Measurements from ENCODE around the gene SYNE3. TPM values are rescaled to one million over a fixed set of nuclear protein-coding genes. Genes with fewer than 3 reads are reported as not detected.

Gene SYNE3
- total and polyA plus RNA-seq, 4 experiments from 2014 or later, result 4.3 to 52.2 (median 28.3) TPM

DNA sequence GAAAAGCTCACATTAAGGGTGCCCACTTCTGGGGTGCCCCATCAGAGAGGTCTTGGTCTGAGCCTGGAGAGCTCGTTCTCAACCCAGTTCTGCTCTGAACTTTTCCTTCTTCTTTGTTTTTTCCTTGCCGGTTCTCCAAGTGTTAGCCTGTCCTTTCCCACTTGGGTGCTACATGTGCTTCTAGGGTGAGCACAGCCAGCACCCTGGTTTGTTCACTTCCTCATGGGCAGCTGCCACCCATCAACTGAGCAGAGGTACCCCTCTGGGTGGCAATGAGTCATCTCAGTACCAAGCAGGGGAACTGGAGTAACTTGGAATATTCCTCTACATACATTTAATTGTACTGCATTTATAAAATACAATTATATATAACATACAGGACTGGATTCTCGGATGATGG lies 3.9 kb upstream of the SYNE3 start:
- Histone ChIP-seq H3K4me3 (ENCODE audit: low read length in 2 of 2) (peak overlapping the region in 1 of 2 donors; percentile 3), H3K9me3 (ENCODE audit: control insufficient read depth in 1 of 2, low read length in 2 of 2) (no peaks in the 10 kb centered on the region), H3K36me3 (ENCODE audit: insufficient read depth, low read length) (no peaks in the 10 kb centered on the region), H3K27me3 (ENCODE audit: insufficient read depth, low read length) (no peaks in the 10 kb centered on the region), H3K27ac (ENCODE audit: low read depth, low read length) (peak overlapping the region; percentile 83), H3K4me1 (ENCODE audit: insufficient read depth, low read length) (peaks cover 91% of the 10 kb centered on the region)
- peaks cover 68 to 86% (median 78%) of the 10 kb centered on the region in 4 donors for H3K4me1 Mint-ChIP-seq
- H3K27ac Mint-ChIP-seq, result peak overlapping the region; percentile 90 to 98 (median 96)
- H3K36me3 Mint-ChIP-seq, result peaks cover 0 to 4% of the 10 kb centered on the region in 2 donors
- intact Hi-C loops (cut with micrococcal nuclease), result no loop called here
- ChIA-PET CTCF (ENCODE audit: partially characterized antibody) (interaction anchor here (25.2 kb wide), 1 partner anchor 67 kb away, joined by 845 read pairs; no protein-coding TSS in a partner anchor), POLR2A (ENCODE audit: partially characterized antibody) (interaction anchor here (0.7 to 12.2 kb wide), 11 partner anchors 9 to 363 kb away, joined by 3 to 185 read pairs (median 4); partner anchors contain the start of genes DICER1 and GLRX5)
- H3K27me3 Mint-ChIP-seq, result no peaks in the 10 kb centered on the region
- H3K4me3 Mint-ChIP-seq, result peak overlapping the region in 7 of 8 donors; percentile 70 to 86 (median 84)
- no peak for DNase-seq
- no peaks in the 10 kb centered on the region for H3K9me3 Mint-ChIP-seq

GRCh38 chr14:95519699-95520098 lies 3.2 kb upstream of the SYNE3 start:
- Histone ChIP-seq H3K36me3 (ENCODE audit: insufficient read depth, low read length) (no peaks in the 10 kb centered on the region), H3K9me3 (ENCODE audit: control insufficient read depth in 1 of 2, low read length in 2 of 2) (no peaks in the 10 kb centered on the region), H3K27me3 (ENCODE audit: insufficient read depth, low read length) (no peaks in the 10 kb centered on the region), H3K4me3 (ENCODE audit: low read length in 2 of 2) (peak overlapping the region in 1 of 2 donors; percentile 3), H3K4me1 (ENCODE audit: insufficient read depth, low read length) (peaks cover 91% of the 10 kb centered on the region), H3K27ac (ENCODE audit: low read depth, low read length) (peak overlapping the region; percentile 83)
- peak; percentile 58 to 91 (median 63) for DNase-seq
- peak overlapping the region; percentile 67 to 86 (median 84) for H3K4me3 Mint-ChIP-seq
- H3K4me1 Mint-ChIP-seq, result peaks cover 66 to 86% (median 77%) of the 10 kb centered on the region in 4 donors
- H3K27ac Mint-ChIP-seq, result peak overlapping the region; percentile 90 to 98 (median 96)
- H3K36me3 Mint-ChIP-seq, result peaks cover 0 to 4% of the 10 kb centered on the region in 2 donors
- no peaks in the 10 kb centered on the region for H3K27me3 Mint-ChIP-seq
- CTCF ChIA-PET (ENCODE audit: partially characterized antibody), result interaction anchor here (1.6 to 25.2 kb wide), 3 partner anchors 7 to 66 kb away, joined by 4 to 845 read pairs (median 32); no protein-coding TSS in a partner anchor
- POLR2A ChIA-PET (ENCODE audit: partially characterized antibody), result interaction anchor here (0.7 to 12.2 kb wide), 12 partner anchors 8 to 362 kb away, joined by 3 to 185 read pairs (median 4); partner anchors contain the start of genes DICER1 and GLRX5
- intact Hi-C loops (cut with micrococcal nuclease), result loop anchor here (5.0 kb wide), 1 partner anchor 362 kb away; the partner anchor contains the start of gene DICER1
- H3K9me3 Mint-ChIP-seq, result no peaks in the 10 kb centered on the region

DNA sequence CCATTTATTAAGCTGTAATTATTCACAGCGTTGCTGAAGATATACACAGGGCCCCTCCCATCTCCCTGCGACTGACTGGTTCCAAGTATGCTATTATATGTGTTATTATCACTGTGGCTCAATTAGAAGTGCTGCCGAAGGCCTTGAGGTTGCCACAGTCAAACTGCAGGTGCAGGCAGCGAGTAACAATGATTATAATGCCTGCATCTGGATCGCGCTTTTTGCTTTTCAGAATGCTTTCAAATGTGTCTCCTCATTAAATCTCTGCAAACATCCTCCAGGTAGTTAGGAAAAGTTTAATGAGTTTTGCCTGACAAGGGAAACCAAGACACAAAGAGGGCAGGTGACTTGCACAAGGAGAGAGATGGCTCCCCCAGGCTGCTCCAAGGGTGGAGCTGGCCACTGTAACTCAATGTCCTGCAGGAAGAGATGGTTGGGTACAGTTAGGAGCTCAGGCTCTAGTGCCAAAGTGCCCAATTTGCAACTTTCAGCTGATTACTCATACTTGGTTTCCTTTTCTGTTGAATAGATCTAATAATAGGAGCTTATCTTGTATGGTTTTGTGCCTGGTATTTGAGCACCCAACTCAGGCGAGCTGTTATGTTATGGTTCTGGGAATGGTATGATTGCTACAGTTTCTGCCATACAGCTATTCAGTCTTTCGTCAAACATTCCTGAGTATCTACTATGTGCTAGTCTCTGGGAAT lies 1.7 kb upstream of the SYNE3 start:
- no peaks in the 10 kb centered on the region for H3K27me3 Mint-ChIP-seq
- Histone ChIP-seq H3K36me3 (ENCODE audit: insufficient read depth, low read length) (no peaks in the 10 kb centered on the region), H3K27ac (ENCODE audit: low read depth, low read length) (peak overlapping the region; percentile 83), H3K9me3 (ENCODE audit: control insufficient read depth in 1 of 2, low read length in 2 of 2) (no peaks in the 10 kb centered on the region), H3K4me1 (ENCODE audit: insufficient read depth, low read length) (peaks cover 90% of the 10 kb centered on the region), H3K27me3 (ENCODE audit: insufficient read depth, low read length) (no peaks in the 10 kb centered on the region), H3K4me3 (ENCODE audit: low read length in 2 of 2) (no peak overlapping the region)
- POLR2A ChIA-PET (ENCODE audit: partially characterized antibody), result interaction anchor here (0.7 to 12.2 kb wide), 11 partner anchors 9 to 76 kb away, joined by 3 to 185 read pairs (median 4); partner anchors contain the start of gene GLRX5
- CTCF ChIA-PET (ENCODE audit: partially characterized antibody), result interaction anchor here (0.6 to 25.2 kb wide), 7 partner anchors 9 to 65 kb away, joined by 3 to 845 read pairs (median 4); partner anchors contain the start of gene GLRX5
- peaks cover 57 to 86% (median 74%) of the 10 kb centered on the region in 4 donors for H3K4me1 Mint-ChIP-seq
- H3K9me3 Mint-ChIP-seq, result no peaks in the 10 kb centered on the region
- intact Hi-C loops (cut with micrococcal nuclease), result loop anchor here (1.0 to 5.0 kb wide), 2 partner anchors 9 to 361 kb away; partner anchors contain the start of gene DICER1
- H3K4me3 Mint-ChIP-seq, result peak overlapping the region; percentile 80 to 86 (median 83)
- DNase-seq, result no peak
- H3K36me3 Mint-ChIP-seq, result peaks cover 0 to 4% of the 10 kb centered on the region in 2 donors
- H3K27ac Mint-ChIP-seq, result peak overlapping the region; percentile 90 to 98 (median 94)

- H3K4me3 Mint-ChIP-seq, result peak overlapping the region; percentile 91 to 96 (median 95)
- H3K4me1 Mint-ChIP-seq, result peaks cover 55 to 84% (median 71%) of the 10 kb centered on the region in 4 donors
- intact Hi-C loops (cut with micrococcal nuclease), result loop anchor here (1.0 to 5.0 kb wide), 3 partner anchors 18 to 359 kb away; partner anchors contain the start of gene DICER1
- ChIA-PET POLR2A (ENCODE audit: partially characterized antibody) (interaction anchor here (0.9 to 4.4 kb wide), 14 partner anchors 9 to 74 kb away, joined by 3 to 70 read pairs (median 8); partner anchors contain the start of gene GLRX5), CTCF (ENCODE audit: partially characterized antibody) (interaction anchor here (0.8 to 6.7 kb wide), 13 partner anchors 9 to 72 kb away, joined by 3 to 77 read pairs (median 5); partner anchors contain the start of gene GLRX5)
- H3K4me1 ChIP-seq (ENCODE audit: insufficient read depth, low read length), result peaks cover 74% of the 10 kb centered on the region
- H3K27ac ChIP-seq (ENCODE audit: low read depth, low read length), result peak overlapping the region; percentile 83
- peak; percentile 80 to 93 (median 83) for DNase-seq
- no peaks in the 10 kb centered on the region for H3K9me3 ChIP-seq (ENCODE audit: control insufficient read depth in 1 of 2, low read length in 2 of 2)
- H3K27me3 ChIP-seq (ENCODE audit: insufficient read depth, low read length), result no peaks in the 10 kb centered on the region
- peak overlapping the region; percentile 95 to 97 (median 96) for H3K27ac Mint-ChIP-seq
- no peaks in the 10 kb centered on the region for H3K9me3 Mint-ChIP-seq
- H3K4me3 ChIP-seq (ENCODE audit: low read length in 2 of 2), result peak overlapping the region; percentile 81 to 98
- peaks cover 0 to 11% of the 10 kb centered on the region in 2 donors for H3K36me3 Mint-ChIP-seq
- H3K27me3 Mint-ChIP-seq, result no peaks in the 10 kb centered on the region
- H3K36me3 ChIP-seq (ENCODE audit: insufficient read depth, low read length), result no peaks in the 10 kb centered on the region
Observed at GRCh38 chr14:95515596-95516552, 576 bp downstream of the SYNE3 start.

DNA sequence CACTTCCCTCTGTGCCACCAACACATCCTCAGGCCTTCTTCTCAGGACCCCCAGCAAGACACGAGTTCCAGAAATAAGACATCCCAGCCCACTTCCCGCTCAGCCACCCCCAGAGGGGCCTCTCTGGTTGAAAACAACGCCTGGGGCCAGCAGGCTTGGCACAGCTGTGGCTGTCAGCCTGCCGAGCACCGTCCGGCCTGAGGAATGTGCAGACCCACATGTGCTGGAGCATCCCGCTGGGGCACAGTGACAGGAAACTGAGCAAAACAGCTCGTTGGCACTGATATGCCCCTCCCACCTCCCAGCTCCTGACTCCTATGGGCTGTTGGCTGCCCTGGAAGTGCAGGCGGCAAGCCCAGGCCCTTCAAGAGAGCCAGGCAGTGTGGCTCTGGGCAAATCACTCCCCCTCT lies 1.4 kb downstream of the SYNE3 start:
- Histone ChIP-seq H3K36me3 (ENCODE audit: insufficient read depth, low read length) (no peaks in the 10 kb centered on the region), H3K9me3 (ENCODE audit: control insufficient read depth in 1 of 2, low read length in 2 of 2) (no peaks in the 10 kb centered on the region), H3K4me1 (ENCODE audit: insufficient read depth, low read length) (peaks cover 73% of the 10 kb centered on the region), H3K4me3 (ENCODE audit: low read length in 2 of 2) (peak overlapping the region; percentile 81 to 98), H3K27me3 (ENCODE audit: insufficient read depth, low read length) (no peaks in the 10 kb centered on the region), H3K27ac (ENCODE audit: low read depth, low read length) (peak overlapping the region; percentile 83)
- ChIA-PET POLR2A (ENCODE audit: partially characterized antibody) (interaction anchor here (1.1 to 4.4 kb wide), 11 partner anchors 10 to 73 kb away, joined by 3 to 70 read pairs (median 13); partner anchors contain the start of gene GLRX5), CTCF (ENCODE audit: partially characterized antibody) (interaction anchor here (0.8 to 6.7 kb wide), 11 partner anchors 10 to 77 kb away, joined by 3 to 77 read pairs (median 5); no protein-coding TSS in a partner anchor)
- peaks cover 3 to 14% of the 10 kb centered on the region in 2 donors for H3K36me3 Mint-ChIP-seq
- H3K4me3 Mint-ChIP-seq, result peak overlapping the region; percentile 91 to 96 (median 95)
- no peaks in the 10 kb centered on the region for H3K9me3 Mint-ChIP-seq
- H3K27me3 Mint-ChIP-seq, result no peaks in the 10 kb centered on the region
- peaks cover 56 to 84% (median 72%) of the 10 kb centered on the region in 4 donors for H3K4me1 Mint-ChIP-seq
- intact Hi-C loops (cut with micrococcal nuclease), result loop anchor here (5.0 kb wide), 1 partner anchor 358 kb away; the partner anchor contains the start of gene DICER1
- DNase-seq, result no peak
- peak overlapping the region; percentile 83 to 97 (median 96) for H3K27ac Mint-ChIP-seq
